ENCODE results near the gene IQSEC3. TPM values are rescaled to one million over a fixed set of nuclear protein-coding genes. Genes with fewer than 3 reads are reported as not detected.

The IQSEC3 gene
- total RNA-seq, 1 donor from 2014 or later = 2.5 TPM

GRCh38 chr12:166425-167075, 100.0 kb downstream of the IQSEC3 start:
- no peak for DNase-seq (ENCODE audit: low spot score, unreplicated experiment)
- H3K27ac Mint-ChIP-seq = no peak overlapping the region
- no peaks in the 10 kb centered on the region for H3K9me3 Mint-ChIP-seq (ENCODE audit: low read depth)
- no peaks in the 10 kb centered on the region for H3K36me3 Mint-ChIP-seq (ENCODE audit: insufficient read depth)
- TF ChIP-seq CTCF (IDR thresholded peaks at IDR 0.05; ENCODE audit: unreplicated experiment) = no peak
- H3K4me1 Mint-ChIP-seq (ENCODE audit: low read depth) = peaks cover 15% of the 10 kb centered on the region
- H3K27me3 Mint-ChIP-seq = peaks cover 68% of the 10 kb centered on the region
- H3K4me3 Mint-ChIP-seq (ENCODE audit: low read depth) = no peak overlapping the region

- TF ChIP-seq CTCF (IDR thresholded peaks at IDR 0.05; ENCODE audit: unreplicated experiment) = no peak
- Mint-ChIP-seq H3K9me3 (ENCODE audit: low read depth) (no peaks in the 10 kb centered on the region), H3K4me1 (ENCODE audit: low read depth) (peaks cover 15% of the 10 kb centered on the region), H3K27ac (no peak overlapping the region), H3K27me3 (peaks cover 66% of the 10 kb centered on the region), H3K36me3 (ENCODE audit: insufficient read depth) (no peaks in the 10 kb centered on the region), H3K4me3 (ENCODE audit: low read depth) (no peak overlapping the region)
- no peak for DNase-seq (ENCODE audit: low spot score, unreplicated experiment)
Observed at GRCh38 chr12:167959-168600, 101.5 kb downstream of the IQSEC3 start.

DNA sequence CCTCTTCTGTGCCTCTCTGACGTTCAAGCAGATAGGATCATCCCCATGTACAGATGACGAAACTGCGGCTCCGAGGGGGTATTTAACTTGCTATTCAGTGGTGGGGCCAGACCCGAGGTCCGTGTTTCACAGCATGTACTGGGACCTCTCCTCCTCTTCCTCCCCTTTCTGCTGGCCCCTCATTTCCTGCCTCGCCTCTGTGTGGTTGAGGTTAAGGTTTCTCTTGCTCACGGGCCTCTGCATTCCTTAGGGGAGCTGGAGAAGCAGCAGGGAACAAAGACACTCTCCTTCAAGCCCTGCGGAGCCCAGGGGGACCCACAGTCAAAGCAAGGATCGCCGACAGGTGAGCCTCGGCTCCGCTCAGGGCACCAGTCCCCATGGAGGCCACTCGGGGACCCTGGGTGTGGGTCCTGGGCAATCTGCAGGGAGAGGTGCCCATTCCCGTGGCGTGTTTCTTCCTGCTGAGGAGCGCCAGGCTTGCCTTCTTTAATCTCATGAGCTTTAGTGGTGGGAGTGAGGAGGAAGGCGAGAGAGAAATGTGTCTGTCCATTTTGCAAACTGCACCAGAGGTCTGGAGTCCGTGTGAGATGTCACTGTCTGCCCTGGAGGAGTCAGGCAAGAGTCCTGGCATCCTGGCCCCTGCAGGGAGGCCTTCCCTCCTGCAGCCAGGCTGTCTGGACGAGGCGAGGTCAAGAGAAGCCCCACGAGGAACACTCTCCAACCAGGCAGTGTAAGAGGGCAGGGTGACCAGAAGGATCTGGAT, 102.4 kb downstream of the IQSEC3 start:
- DNase-seq (ENCODE audit: low spot score, unreplicated experiment) = no peak
- peaks cover 15% of the 10 kb centered on the region for H3K4me1 Mint-ChIP-seq (ENCODE audit: low read depth)
- no peak overlapping the region for H3K4me3 Mint-ChIP-seq (ENCODE audit: low read depth)
- H3K27ac Mint-ChIP-seq = no peak overlapping the region
- no peak for TF ChIP-seq CTCF (IDR thresholded peaks at IDR 0.05; ENCODE audit: unreplicated experiment)
- H3K27me3 Mint-ChIP-seq = peaks cover 71% of the 10 kb centered on the region
- H3K9me3 Mint-ChIP-seq (ENCODE audit: low read depth) = no peaks in the 10 kb centered on the region
- no peaks in the 10 kb centered on the region for H3K36me3 Mint-ChIP-seq (ENCODE audit: insufficient read depth)

DNA sequence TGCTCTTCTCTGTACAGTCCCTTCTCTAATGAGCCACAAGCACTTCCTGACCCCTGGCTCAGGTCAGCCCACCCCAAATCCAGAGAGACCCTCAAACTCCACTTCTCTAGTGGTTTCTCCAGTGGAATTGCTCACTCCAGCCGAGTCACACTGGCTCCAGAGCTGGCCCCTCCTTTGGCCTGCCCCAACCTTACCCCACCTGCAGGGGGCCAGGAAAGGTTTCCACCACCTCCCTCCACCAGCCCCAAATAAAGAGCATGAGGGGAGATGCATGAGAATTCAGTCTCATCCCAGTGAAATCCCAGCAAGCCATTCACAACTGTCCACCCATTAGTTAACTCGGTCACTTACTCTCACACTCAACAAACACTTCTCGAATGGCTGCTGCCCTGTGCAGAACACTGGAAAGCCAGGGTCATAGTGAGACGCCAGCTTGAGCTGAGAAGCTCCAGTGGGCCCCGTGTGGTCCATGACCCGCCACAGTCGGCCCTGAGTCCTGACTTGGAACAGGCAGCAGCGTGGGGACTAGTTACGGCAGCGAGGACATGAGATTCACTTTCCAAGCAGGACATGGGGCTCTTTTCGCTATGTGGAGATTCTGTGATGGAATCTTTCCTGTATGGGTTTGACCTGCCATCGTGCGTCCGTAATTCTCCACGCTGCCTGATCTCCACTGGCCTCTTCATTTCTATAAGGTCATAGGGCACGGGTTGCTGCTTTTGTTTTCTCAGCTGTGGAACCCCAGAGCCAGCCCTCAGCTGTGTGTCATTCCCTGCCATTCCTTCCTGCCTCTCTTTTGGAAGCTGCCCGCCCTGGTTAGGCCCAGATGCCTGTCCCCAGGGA, 103.2 kb downstream of the IQSEC3 start:
- Mint-ChIP-seq H3K36me3 (ENCODE audit: insufficient read depth) (no peaks in the 10 kb centered on the region), H3K4me3 (ENCODE audit: low read depth) (no peak overlapping the region), H3K27me3 (peaks cover 68% of the 10 kb centered on the region), H3K27ac (no peak overlapping the region), H3K9me3 (ENCODE audit: low read depth) (no peaks in the 10 kb centered on the region), H3K4me1 (ENCODE audit: low read depth) (peaks cover 10% of the 10 kb centered on the region)
- DNase-seq (ENCODE audit: low spot score, unreplicated experiment) = no peak
- TF ChIP-seq CTCF (IDR thresholded peaks at IDR 0.05; ENCODE audit: unreplicated experiment) = peak; percentile 45
